M059J (cell line): ENCODE results near the gene CCDC178. TPM values are rescaled to one million over a fixed set of nuclear protein-coding genes. Genes with fewer than 3 reads are reported as not detected.

Source experiments
- DNase-seq: peaks from one replicate; pipeline ENCODE4 v3.0.0-alpha.2; 2012; ENCODE audit warnings: low read depth
- total RNA-seq: library from RNA; depleted of rRNA; stranded (reverse); fragments of >200 nt; shearing (Covaris generic); gene quantifications from 2 replicates; pipeline ENCODE4 v1.2.3, GENCODE V29; 2014; rRNA removed

Gene CCDC178
- total RNA-seq, 1 experiment from 2014 or later, result not detected

- DNase-seq, result no peak
Observed at GRCh38 chr18:32889615-32890593, 550.6 kb downstream of the CCDC178 start.

- no peak for DNase-seq
Observed at GRCh38 chr18:32888306-32888705, 552.2 kb downstream of the CCDC178 start.

Other genes starting within 250 kb of the CCDC178 start
- not detected in 2 replicates for gene ASXL3, start 137.5 kb upstream of the CCDC178 start, total RNA-seq